GM23338 (cell line): Measurements from ENCODE around the gene TMEM167B. TPM values are rescaled to one million over a fixed set of nuclear protein-coding genes. Genes with fewer than 3 reads are reported as not detected.

Experiments used
- ATAC-seq: fragments of 200-7000 bp; cut with Tn5 transposase; 3 replicates; pipeline ENCODE4 v1.9.1; 2020
- DNase-seq: peaks from one replicate; pipeline ENCODE4 v3.0.0-alpha.2; 2015; ENCODE audit warnings: low spot score
- H2AFZ ChIP-seq: fragments of 200-600 bp; sonication (generic); 2 replicates; pipeline ENCODE4 v1.8.0; 2016; ENCODE audit warnings: antibody characterized with exemption, mild to moderate bottlenecking, moderate library complexity
- H3F3A ChIP-seq: fragments of 200-600 bp; sonication (generic); replicated peaks from 2 replicates; pipeline ENCODE4 v1.8.0; 2017; ENCODE audit warnings: antibody characterized with exemption, mixed run types, low read depth
- H3K27ac ChIP-seq: fragments of 200-600 bp; sonication (generic); 2 replicates; pipeline ENCODE4 v1.6.1; 2016; ENCODE audit warnings: low read depth
- H3K27me3 ChIP-seq: fragments of 200-600 bp; sonication (generic); 2 replicates; pipeline ENCODE4 v1.8.0; 2016; ENCODE audit warnings: mild to moderate bottlenecking, mixed run types, moderate library complexity; ENCODE audit not compliant: insufficient read depth
- H3K36me3 ChIP-seq: fragments of 200-600 bp; sonication (generic); 2 replicates; pipeline ENCODE4 v1.8.0; 2016; ENCODE audit warnings: mild to moderate bottlenecking; ENCODE audit not compliant: insufficient read depth
- H3K4me1 ChIP-seq: fragments of 200-600 bp; sonication (generic); 2 replicates; pipeline ENCODE4 v1.8.0; 2016; ENCODE audit warnings: mild to moderate bottlenecking, moderate library complexity; ENCODE audit not compliant: insufficient read depth
- H3K4me2 ChIP-seq: fragments of 200-600 bp; sonication (generic); 2 replicates; pipeline ENCODE4 v1.7.1; 2017; ENCODE audit warnings: mixed run types
- H3K4me3 ChIP-seq: fragments of 200-600 bp; sonication (generic); 2 replicates; pipeline ENCODE4 v1.6.1; 2016; ENCODE audit warnings: mixed run types
- H3K79me2 ChIP-seq: fragments of 200-600 bp; sonication (generic); replicated peaks from 2 replicates; pipeline ENCODE4 v1.8.0; 2017; ENCODE audit warnings: mild to moderate bottlenecking; ENCODE audit not compliant: insufficient read depth
- H3K9me2 ChIP-seq: fragments of 200-600 bp; sonication (generic); 2 replicates; pipeline ENCODE4 v1.8.0; 2017; ENCODE audit not compliant: insufficient read depth
- H4K20me1 ChIP-seq: fragments of 200-600 bp; sonication (generic); replicated peaks from 2 replicates; pipeline ENCODE4 v1.8.0; 2017; ENCODE audit warnings: mild to moderate bottlenecking; ENCODE audit not compliant: insufficient read depth
- H3K27ac Mint-ChIP-seq: 2 replicates; pipeline ENCODE4 v1.8.0; 2020; ENCODE audit warnings: inconsistent platforms, mild to moderate bottlenecking, moderate library complexity, mixed read lengths
- H3K27me3 Mint-ChIP-seq: 3 replicates; pipeline ENCODE4 v1.8.0; 2022; ENCODE audit warnings: low read depth, mild to moderate bottlenecking, moderate library complexity, mixed read lengths, inconsistent platforms; ENCODE audit not compliant: insufficient read depth, poor library complexity
- H3K36me3 Mint-ChIP-seq: 3 replicates; pipeline ENCODE4 v1.8.0; 2021; ENCODE audit warnings: low read depth, mild to moderate bottlenecking, inconsistent platforms, moderate library complexity, mixed read lengths
- H3K4me1 Mint-ChIP-seq: 3 replicates; pipeline ENCODE4 v1.8.0; 2020; ENCODE audit warnings: mild to moderate bottlenecking, inconsistent platforms, mixed read lengths
- H3K4me3 Mint-ChIP-seq: 3 replicates; pipeline ENCODE4 v1.8.0; 2021; ENCODE audit warnings: moderate library complexity, mild to moderate bottlenecking, inconsistent platforms, mixed read lengths
- H3K9me3 Mint-ChIP-seq: 3 replicates; pipeline ENCODE4 v1.8.0; 2020; ENCODE audit warnings: moderate library complexity, mild to moderate bottlenecking, inconsistent platforms, mixed read lengths
- JUNB ChIP-seq: IDR thresholded peaks from one replicate; pipeline ENCODE4 v1.6.1; 2016; ENCODE audit warnings: antibody characterized with exemption; ENCODE audit not compliant: unreplicated experiment
- ZNF331 ChIP-seq: fragments of 250-450 bp; sonication (Bioruptor Pico); IDR thresholded peaks from 2 replicates; pipeline ENCODE4 v1.5.0; 2020; ENCODE audit warnings: low read depth, mild to moderate bottlenecking, moderate library complexity
- polyA plus RNA-seq: library from polyadenylated mRNA; unstranded; fragments of >200 nt; fragmentation: Nextera tagmentation; extraction: Ambion mirVana; gene quantifications from 2 replicates; pipeline ENCODE4 v1.2.1, GENCODE V29; 2016
- total RNA-seq: library from RNA; depleted of rRNA; stranded (reverse); fragments of >200 nt; shearing (Covaris generic); gene quantifications from 2 replicates; pipeline ENCODE4 v1.2.3, GENCODE V29; 2014
- TF ChIP-seq, protein P1 (sequence below): fragments of 250-450 bp; sonication (Bioruptor Pico); IDR thresholded peaks from 2 replicates; pipeline ENCODE4 v1.5.0; 2020; ENCODE audit warnings: mild to moderate bottlenecking, moderate library complexity

The TMEM167B gene
- total and polyA plus RNA-seq, 2 experiments from 2014 or later: 9.8 to 10.7 TPM

DNA sequence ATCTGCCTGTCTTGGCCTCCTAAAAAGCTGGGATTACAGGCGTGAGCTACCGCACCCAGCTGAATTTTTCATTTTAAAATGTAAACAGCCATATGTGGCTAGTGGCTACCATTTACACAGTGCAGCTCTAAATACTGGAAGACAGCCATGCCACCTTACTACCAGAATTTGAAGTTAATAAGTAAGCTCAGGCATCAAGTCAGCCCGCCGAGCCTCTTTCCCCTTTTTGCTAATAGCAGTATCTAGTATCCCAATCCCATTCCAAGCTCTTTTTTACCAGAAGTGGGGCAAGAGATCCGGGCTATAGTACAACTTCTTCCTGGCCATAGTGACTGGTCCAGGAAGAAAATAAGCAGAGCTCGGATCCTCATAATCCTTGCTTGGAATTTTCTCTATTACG, 29.9 kb upstream of the TMEM167B start:
- Mint-ChIP-seq H3K4me1 (no peaks in the 10 kb centered on the region), H3K27ac (no peak overlapping the region)
- H2AFZ ChIP-seq: no peak overlapping the region

More for the DNA sequence above, 29.9 kb upstream of the TMEM167B start:
- Histone ChIP-seq H3K79me2 (no peaks in the 10 kb centered on the region), H3K27ac (no peak overlapping the region; the same call in 1 of the 2 replicates), H3K27me3 (no peaks in the 10 kb centered on the region), H3K4me3 (no peak overlapping the region), H4K20me1 (no peaks in the 10 kb centered on the region), H3K4me1 (no peaks in the 10 kb centered on the region), H3K9me2 (no peaks in the 10 kb centered on the region), H3K36me3 (peaks cover 17% of the 10 kb centered on the region), H3F3A (no peaks in the 10 kb centered on the region), H3K4me2 (no peak overlapping the region)
- TF ChIP-seq, protein P1, sequence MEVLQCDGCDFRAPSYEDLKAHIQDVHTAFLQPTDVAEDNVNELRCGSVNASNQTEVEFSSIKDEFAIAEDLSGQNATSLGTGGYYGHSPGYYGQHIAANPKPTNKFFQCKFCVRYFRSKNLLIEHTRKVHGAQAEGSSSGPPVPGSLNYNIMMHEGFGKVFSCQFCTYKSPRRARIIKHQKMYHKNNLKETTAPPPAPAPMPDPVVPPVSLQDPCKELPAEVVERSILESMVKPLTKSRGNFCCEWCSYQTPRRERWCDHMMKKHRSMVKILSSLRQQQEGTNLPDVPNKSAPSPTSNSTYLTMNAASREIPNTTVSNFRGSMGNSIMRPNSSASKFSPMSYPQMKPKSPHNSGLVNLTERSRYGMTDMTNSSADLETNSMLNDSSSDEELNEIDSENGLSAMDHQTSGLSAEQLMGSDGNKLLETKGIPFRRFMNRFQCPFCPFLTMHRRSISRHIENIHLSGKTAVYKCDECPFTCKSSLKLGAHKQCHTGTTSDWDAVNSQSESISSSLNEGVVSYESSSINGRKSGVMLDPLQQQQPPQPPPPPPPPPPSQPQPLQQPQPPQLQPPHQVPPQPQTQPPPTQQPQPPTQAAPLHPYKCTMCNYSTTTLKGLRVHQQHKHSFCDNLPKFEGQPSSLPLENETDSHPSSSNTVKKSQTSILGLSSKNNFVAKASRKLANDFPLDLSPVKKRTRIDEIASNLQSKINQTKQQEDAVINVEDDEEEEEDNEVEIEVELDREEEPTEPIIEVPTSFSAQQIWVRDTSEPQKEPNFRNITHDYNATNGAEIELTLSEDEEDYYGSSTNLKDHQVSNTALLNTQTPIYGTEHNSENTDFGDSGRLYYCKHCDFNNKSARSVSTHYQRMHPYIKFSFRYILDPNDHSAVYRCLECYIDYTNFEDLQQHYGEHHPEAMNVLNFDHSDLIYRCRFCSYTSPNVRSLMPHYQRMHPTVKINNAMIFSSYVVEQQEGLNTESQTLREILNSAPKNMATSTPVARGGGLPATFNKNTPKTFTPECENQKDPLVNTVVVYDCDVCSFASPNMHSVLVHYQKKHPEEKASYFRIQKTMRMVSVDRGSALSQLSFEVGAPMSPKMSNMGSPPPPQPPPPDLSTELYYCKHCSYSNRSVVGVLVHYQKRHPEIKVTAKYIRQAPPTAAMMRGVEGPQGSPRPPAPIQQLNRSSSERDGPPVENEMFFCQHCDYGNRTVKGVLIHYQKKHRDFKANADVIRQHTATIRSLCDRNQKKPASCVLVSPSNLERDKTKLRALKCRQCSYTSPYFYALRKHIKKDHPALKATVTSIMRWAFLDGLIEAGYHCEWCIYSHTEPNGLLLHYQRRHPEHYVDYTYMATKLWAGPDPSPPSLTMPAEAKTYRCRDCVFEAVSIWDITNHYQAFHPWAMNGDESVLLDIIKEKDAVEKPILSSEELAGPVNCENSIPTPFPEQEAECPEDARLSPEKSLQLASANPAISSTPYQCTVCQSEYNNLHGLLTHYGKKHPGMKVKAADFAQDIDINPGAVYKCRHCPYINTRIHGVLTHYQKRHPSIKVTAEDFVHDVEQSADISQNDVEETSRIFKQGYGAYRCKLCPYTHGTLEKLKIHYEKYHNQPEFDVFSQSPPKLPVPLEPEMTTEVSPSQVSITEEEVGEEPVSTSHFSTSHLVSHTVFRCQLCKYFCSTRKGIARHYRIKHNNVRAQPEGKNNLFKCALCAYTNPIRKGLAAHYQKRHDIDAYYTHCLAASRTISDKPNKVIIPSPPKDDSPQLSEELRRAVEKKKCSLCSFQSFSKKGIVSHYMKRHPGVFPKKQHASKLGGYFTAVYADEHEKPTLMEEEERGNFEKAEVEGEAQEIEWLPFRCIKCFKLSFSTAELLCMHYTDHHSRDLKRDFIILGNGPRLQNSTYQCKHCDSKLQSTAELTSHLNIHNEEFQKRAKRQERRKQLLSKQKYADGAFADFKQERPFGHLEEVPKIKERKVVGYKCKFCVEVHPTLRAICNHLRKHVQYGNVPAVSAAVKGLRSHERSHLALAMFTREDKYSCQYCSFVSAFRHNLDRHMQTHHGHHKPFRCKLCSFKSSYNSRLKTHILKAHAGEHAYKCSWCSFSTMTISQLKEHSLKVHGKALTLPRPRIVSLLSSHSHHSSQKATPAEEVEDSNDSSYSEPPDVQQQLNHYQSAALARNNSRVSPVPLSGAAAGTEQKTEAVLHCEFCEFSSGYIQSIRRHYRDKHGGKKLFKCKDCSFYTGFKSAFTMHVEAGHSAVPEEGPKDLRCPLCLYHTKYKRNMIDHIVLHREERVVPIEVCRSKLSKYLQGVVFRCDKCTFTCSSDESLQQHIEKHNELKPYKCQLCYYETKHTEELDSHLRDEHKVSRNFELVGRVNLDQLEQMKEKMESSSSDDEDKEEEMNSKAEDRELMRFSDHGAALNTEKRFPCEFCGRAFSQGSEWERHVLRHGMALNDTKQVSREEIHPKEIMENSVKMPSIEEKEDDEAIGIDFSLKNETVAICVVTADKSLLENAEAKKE (CRISPR knock-in tag): no peak
- TF ChIP-seq JUNB: no peak
- no peak for TF ChIP-seq ZNF331 (CRISPR knock-in tag)
- no peak for DNase-seq
- no peak overlapping the region for H3K4me3 Mint-ChIP-seq
- no peak for ATAC-seq
- peaks cover 27% of the 10 kb centered on the region; the same call in 2 of the 3 replicates for H3K36me3 Mint-ChIP-seq
- peaks cover 3% of the 10 kb centered on the region for H3K27me3 Mint-ChIP-seq
- H3K9me3 Mint-ChIP-seq: no peaks in the 10 kb centered on the region; the same call in 2 of the 3 replicates
